ENCODE measurements around the gene ABL1. TPM values are rescaled to one million over a fixed set of nuclear protein-coding genes. Genes with fewer than 3 reads are reported as not detected.
A peak's percentile ranks its signal among the peaks of the same experiment; 100 is the strongest.

The ABL1 gene
- total RNA-seq, 1 experiment from 2014 or later: 67.5 TPM

DNA sequence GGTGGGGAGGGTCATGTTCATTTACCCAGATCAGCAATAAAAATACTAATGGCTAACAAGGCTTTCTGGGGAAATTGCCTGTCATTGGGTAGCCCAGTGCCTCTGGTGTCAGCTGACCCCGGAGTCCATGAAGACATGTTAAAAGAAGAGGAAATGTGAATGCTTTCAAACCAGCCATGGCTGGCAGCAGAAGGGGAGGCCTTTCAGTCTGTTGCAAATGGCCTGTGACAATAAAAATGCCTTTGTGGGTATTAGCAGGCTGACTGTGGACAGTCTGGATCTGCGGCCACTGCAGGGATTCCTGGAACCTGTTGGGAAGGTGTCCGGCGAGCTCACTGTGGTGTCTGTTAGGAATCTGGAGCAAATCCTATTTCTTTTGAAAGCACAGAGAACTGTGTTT lies 7.5 kb downstream of the ABL1 start:
- H3K27ac Mint-ChIP-seq (ENCODE audit: low read depth, unreplicated experiment): peak overlapping the region; percentile 50
- no peaks in the 10 kb centered on the region for H3K9me3 Mint-ChIP-seq (ENCODE audit: unreplicated experiment)
- POLR2A ChIA-PET: interaction anchor here (0.8 to 1.0 kb wide), 3 partner anchors 68 to 149 kb away, joined by 3 to 4 read pairs (median 3); partner anchors contain the start of gene EXOSC2
- DNase-seq (ENCODE audit: unreplicated experiment): no peak
- peaks cover 61% of the 10 kb centered on the region for H3K4me1 Mint-ChIP-seq (ENCODE audit: insufficient read depth, unreplicated experiment)
- CTCF ChIA-PET: interaction anchor here (0.5 to 1.0 kb wide), 3 partner anchors 24 to 204 kb away, joined by 3 to 4 read pairs (median 4); no protein-coding TSS in a partner anchor
- TF ChIP-seq, protein P1, sequence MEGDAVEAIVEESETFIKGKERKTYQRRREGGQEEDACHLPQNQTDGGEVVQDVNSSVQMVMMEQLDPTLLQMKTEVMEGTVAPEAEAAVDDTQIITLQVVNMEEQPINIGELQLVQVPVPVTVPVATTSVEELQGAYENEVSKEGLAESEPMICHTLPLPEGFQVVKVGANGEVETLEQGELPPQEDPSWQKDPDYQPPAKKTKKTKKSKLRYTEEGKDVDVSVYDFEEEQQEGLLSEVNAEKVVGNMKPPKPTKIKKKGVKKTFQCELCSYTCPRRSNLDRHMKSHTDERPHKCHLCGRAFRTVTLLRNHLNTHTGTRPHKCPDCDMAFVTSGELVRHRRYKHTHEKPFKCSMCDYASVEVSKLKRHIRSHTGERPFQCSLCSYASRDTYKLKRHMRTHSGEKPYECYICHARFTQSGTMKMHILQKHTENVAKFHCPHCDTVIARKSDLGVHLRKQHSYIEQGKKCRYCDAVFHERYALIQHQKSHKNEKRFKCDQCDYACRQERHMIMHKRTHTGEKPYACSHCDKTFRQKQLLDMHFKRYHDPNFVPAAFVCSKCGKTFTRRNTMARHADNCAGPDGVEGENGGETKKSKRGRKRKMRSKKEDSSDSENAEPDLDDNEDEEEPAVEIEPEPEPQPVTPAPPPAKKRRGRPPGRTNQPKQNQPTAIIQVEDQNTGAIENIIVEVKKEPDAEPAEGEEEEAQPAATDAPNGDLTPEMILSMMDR (IDR thresholded peaks at IDR 0.05; ENCODE audit: unreplicated experiment): no peak
- no peaks in the 10 kb centered on the region for H3K27me3 Mint-ChIP-seq (ENCODE audit: insufficient read depth, unreplicated experiment)
- peaks cover 16% of the 10 kb centered on the region for H3K36me3 Mint-ChIP-seq (ENCODE audit: insufficient read depth, unreplicated experiment)
- BruUV-seq (replicated peaks): no TSS peak
- no peak overlapping the region for H3K4me3 Mint-ChIP-seq (ENCODE audit: unreplicated experiment)
- intact Hi-C loops (cut with micrococcal nuclease): no loop called here

- CTCF ChIA-PET: interaction anchor here (0.5 to 0.8 kb wide), 2 partner anchors 139 to 203 kb away, joined by 3 to 4 read pairs; no protein-coding TSS in a partner anchor
- DNase-seq (ENCODE audit: unreplicated experiment): no peak
- H3K4me3 Mint-ChIP-seq (ENCODE audit: unreplicated experiment): peak overlapping the region; percentile 10
- H3K4me1 Mint-ChIP-seq (ENCODE audit: insufficient read depth, unreplicated experiment): peaks cover 62% of the 10 kb centered on the region
- H3K36me3 Mint-ChIP-seq (ENCODE audit: insufficient read depth, unreplicated experiment): peaks cover 21% of the 10 kb centered on the region
- TF ChIP-seq, protein P1 (IDR thresholded peaks at IDR 0.05; ENCODE audit: unreplicated experiment): no peak
- POLR2A ChIA-PET: interaction anchor here (0.8 to 1.2 kb wide), 4 partner anchors 11 to 149 kb away, joined by 3 to 6 read pairs (median 4); partner anchors contain the start of gene EXOSC2
- H3K9me3 Mint-ChIP-seq (ENCODE audit: unreplicated experiment): no peaks in the 10 kb centered on the region
- H3K27ac Mint-ChIP-seq (ENCODE audit: low read depth, unreplicated experiment): peak overlapping the region; percentile 65
- BruUV-seq (replicated peaks): no TSS peak
- intact Hi-C loops (cut with micrococcal nuclease): no loop called here
- H3K27me3 Mint-ChIP-seq (ENCODE audit: insufficient read depth, unreplicated experiment): no peaks in the 10 kb centered on the region
These were observed 8.2 kb downstream of the ABL1 start for GRCh38 chr9:130843049-130843908.

- POLR2A ChIA-PET: interaction anchor here (1.1 to 1.2 kb wide), 2 partner anchors 10 to 63 kb away, joined by 3 to 6 read pairs; no protein-coding TSS in a partner anchor
- H3K36me3 Mint-ChIP-seq (ENCODE audit: insufficient read depth, unreplicated experiment): peaks cover 21% of the 10 kb centered on the region
- TF ChIP-seq, protein P1 (IDR thresholded peaks at IDR 0.05; ENCODE audit: unreplicated experiment): no peak
- no TSS peak for BruUV-seq (replicated peaks)
- DNase-seq (ENCODE audit: unreplicated experiment): no peak
- peaks cover 54% of the 10 kb centered on the region for H3K4me1 Mint-ChIP-seq (ENCODE audit: insufficient read depth, unreplicated experiment)
- no peaks in the 10 kb centered on the region for H3K9me3 Mint-ChIP-seq (ENCODE audit: unreplicated experiment)
- no peaks in the 10 kb centered on the region for H3K27me3 Mint-ChIP-seq (ENCODE audit: insufficient read depth, unreplicated experiment)
- intact Hi-C loops (cut with micrococcal nuclease): no loop called here
- CTCF ChIA-PET: interaction anchor here (0.6 to 0.7 kb wide), 2 partner anchors 20 to 147 kb away, joined by 3 read pairs; no protein-coding TSS in a partner anchor
- peak overlapping the region; percentile 65 for H3K27ac Mint-ChIP-seq (ENCODE audit: low read depth, unreplicated experiment)
- peak overlapping the region; percentile 10 for H3K4me3 Mint-ChIP-seq (ENCODE audit: unreplicated experiment)
These were observed 9.0 kb downstream of the ABL1 start for GRCh38 chr9:130844044-130844451.

GRCh38 chr9:130845254-130845653 lies 10.2 kb downstream of the ABL1 start:
- H3K36me3 Mint-ChIP-seq (ENCODE audit: insufficient read depth, unreplicated experiment): peaks cover 21% of the 10 kb centered on the region
- POLR2A ChIA-PET: interaction anchor here (0.8 to 3.1 kb wide), 10 partner anchors 8 to 152 kb away, joined by 3 to 77 read pairs (median 4); partner anchors contain the start of genes ABL1 and EXOSC2
- no peaks in the 10 kb centered on the region for H3K27me3 Mint-ChIP-seq (ENCODE audit: insufficient read depth, unreplicated experiment)
- peak; percentile 28 for DNase-seq (ENCODE audit: unreplicated experiment)
- peaks cover 63% of the 10 kb centered on the region for H3K4me1 Mint-ChIP-seq (ENCODE audit: insufficient read depth, unreplicated experiment)
- TF ChIP-seq, protein P1 (IDR thresholded peaks at IDR 0.05; ENCODE audit: unreplicated experiment): no peak
- no TSS peak for BruUV-seq (replicated peaks)
- H3K27ac Mint-ChIP-seq (ENCODE audit: low read depth, unreplicated experiment): peak overlapping the region; percentile 90
- H3K4me3 Mint-ChIP-seq (ENCODE audit: unreplicated experiment): peak overlapping the region; percentile 59
- H3K9me3 Mint-ChIP-seq (ENCODE audit: unreplicated experiment): no peaks in the 10 kb centered on the region
- intact Hi-C loops (cut with micrococcal nuclease): no loop called here
- CTCF ChIA-PET: interaction anchor here (0.6 to 3.1 kb wide), 3 partner anchors 21 to 130 kb away, joined by 3 to 17 read pairs (median 8); no protein-coding TSS in a partner anchor
